Superior temporal gyrus (tissue), 1 donor: ENCODE measurements around the gene SYNE3.

ENCODE experiments used
- DNase-seq: peaks from one replicate; pipeline ENCODE4 v3.0.0-alpha.2; 2016; ENCODE audit errors: extremely low spot score

The SYNE3 gene

GRCh38 chr14:95474941-95475340 is 41.5 kb downstream of the SYNE3 start:
- no peak for DNase-seq

- DNase-seq: no peak
Measured at GRCh38 chr14:95474486-95474885, 42.0 kb downstream of the SYNE3 start.

GRCh38 chr14:95472819-95473251 is 43.6 kb downstream of the SYNE3 start:
- DNase-seq: no peak

- no peak for DNase-seq
Measured at GRCh38 chr14:95471476-95471875, 45.0 kb downstream of the SYNE3 start.

DNA sequence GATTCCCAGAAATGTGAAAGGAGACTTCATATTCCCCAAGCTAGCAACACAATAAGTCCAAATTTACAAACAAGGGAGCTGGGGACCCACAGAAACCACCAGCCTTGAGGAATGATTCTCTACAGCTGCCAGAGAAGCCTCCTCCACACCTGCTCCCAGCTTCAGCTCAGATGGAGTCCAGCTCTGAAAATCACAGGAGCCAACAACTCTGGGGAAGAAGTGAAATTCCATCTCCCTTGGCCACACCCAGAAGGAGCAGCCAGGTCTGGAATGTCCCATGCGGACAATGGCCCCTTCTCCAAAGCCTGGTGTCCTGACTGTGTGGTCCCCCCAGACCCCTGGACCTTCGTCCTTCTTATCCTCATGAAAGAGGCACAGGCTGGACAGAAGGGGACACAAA is 45.4 kb downstream of the SYNE3 start:
- no peak for DNase-seq

DNA sequence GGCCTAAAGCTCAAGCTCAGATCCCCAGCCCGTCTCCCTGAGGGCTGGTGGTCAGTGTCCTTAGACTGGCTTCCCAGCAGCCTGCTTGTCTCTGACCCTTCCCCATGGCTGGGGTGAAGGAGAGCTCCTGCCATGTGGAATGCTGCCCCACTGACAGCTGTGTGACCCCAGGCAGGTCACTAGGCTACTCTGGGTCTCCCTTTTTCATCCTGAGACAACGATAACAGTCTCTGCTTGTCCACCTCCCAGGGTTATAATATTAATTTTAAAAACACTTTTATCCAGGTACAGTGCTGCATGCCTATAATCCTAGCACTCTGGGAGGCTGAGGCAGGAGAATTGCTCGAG is 47.3 kb downstream of the SYNE3 start:
- DNase-seq: no peak

DNA sequence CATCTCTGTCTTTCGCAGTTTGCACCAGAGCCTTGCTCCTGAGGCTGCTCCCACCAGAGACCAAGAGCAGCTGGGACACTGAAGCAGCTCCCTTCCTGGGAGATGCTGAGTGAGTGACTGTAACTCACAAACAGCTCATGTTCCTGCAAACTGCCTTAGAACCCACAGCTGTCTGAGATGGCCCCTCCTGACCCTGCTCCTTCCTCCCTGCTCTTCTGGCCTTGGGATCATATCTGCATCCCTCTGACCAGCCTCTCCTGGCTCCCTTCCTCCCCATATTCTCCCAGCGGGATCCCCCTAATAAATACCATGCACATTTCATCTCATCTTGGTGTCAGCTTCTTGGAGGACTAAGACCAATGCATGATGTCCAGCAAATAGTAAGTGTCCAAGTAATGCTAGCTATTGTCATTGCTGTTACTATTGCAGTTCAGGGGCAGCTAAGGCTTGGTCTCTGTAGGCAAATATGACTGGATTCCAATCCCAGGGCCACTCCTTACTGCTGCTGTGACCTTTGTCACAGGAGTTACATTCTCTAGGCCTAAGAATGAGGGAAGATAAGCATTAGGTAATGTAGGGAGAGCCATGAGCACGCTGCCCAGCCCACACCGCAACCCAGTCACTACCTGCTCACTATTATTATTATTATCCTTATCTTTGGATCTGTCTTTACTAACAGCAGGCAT is 47.9 kb downstream of the SYNE3 start:
- no peak for DNase-seq

- DNase-seq: no peak
Measured at GRCh38 chr14:95467657-95468056, 48.8 kb downstream of the SYNE3 start.

GRCh38 chr14:95467232-95467631 is 49.2 kb downstream of the SYNE3 start:
- DNase-seq: no peak
